Psoas muscle (tissue), 8 donors: ENCODE data around the gene PTPN2. TPM values are rescaled to one million over a fixed set of nuclear protein-coding genes. Genes with fewer than 3 reads are reported as not detected.

ENCODE experiments used
- ATAC-seq, 4 donors: fragments of 200-7000 bp; cut with Tn5 transposase; one replicate each; pipeline ENCODE4 v1.9.1; 2020; ENCODE audit warnings: moderate library complexity in 3 of 4, mild to moderate bottlenecking in 2 of 4
- DNase-seq, 2 donors: peaks; one replicate each; pipeline ENCODE4 v3.0.0-alpha.2; 2020
- H3K27ac ChIP-seq: fragments of 200-600 bp; one replicate; pipeline ENCODE4 v1.8.0; 2022
- H3K27me3 ChIP-seq, 3 donors: fragments of 200-600 bp in 1 of 3; one replicate each; pipeline versions ENCODE4 v1.6.1 to v1.8.0; 2013 to 2022; ENCODE audit warnings: low read length in 2 of 3, mild to moderate bottlenecking in 2 of 3, moderate library complexity in 1 of 3; ENCODE audit not compliant: insufficient read depth in 3 of 3
- H3K36me3 ChIP-seq, 2 donors: fragments of 200-600 bp in 1 of 2; one replicate each; pipeline versions ENCODE4 v1.6.1 to v1.8.0; 2013 to 2022; ENCODE audit warnings: low read depth in 1 of 2, mild to moderate bottlenecking in 1 of 2, moderate library complexity in 1 of 2; ENCODE audit not compliant: insufficient read depth in 1 of 2
- H3K4me1 ChIP-seq: fragments of 200-600 bp; one replicate; pipeline ENCODE4 v1.8.0; 2022
- H3K4me3 ChIP-seq: fragments of 200-600 bp; one replicate; pipeline ENCODE4 v1.8.0; 2022; ENCODE audit warnings: mild to moderate bottlenecking
- H3K9me3 ChIP-seq: fragments of 200-600 bp; one replicate; pipeline ENCODE4 v1.8.0; 2022
- CTCF ChIP-seq: fragments of 200-600 bp; IDR thresholded peaks from one replicate; pipeline ENCODE4 v1.8.0; 2022; ENCODE audit warnings: antibody characterized with exemption
- WGBS, 3 donors: extraction: QIAGEN DNeasy Blood & Tissue Kit; methylation state at CpG; one replicate each; pipeline versions ENCODE4 v1.1.6 to v1.1.7; 2013; 5-methylcytosine and 5-hydroxymethylcytosine counted together
- intact Hi-C, 2 donors: fragments of 100-400 bp; cut with DNase I; formaldehyde crosslinking; loops; one replicate each; pipeline versions ENCODE4 v1.11.0 to v1.14.2; 2022
- long read RNA-seq, 2 donors: library from polyadenylated mRNA; unstranded; transcript quantifications; one replicate each; pipeline ENCODE4 v2.0.0, GENCODE V29; 2021
- polyA plus RNA-seq, 3 donors: library from polyadenylated mRNA; stranded (reverse); fragments of 200-250 nt; gene quantifications; one replicate each; pipeline ENCODE4 v1.2.3, GENCODE V29; 2013
- total RNA-seq, 4 donors: library from RNA; stranded (reverse); fragmentation: NEBNext Ultra II Directional in 2 of 4; extraction: Animal tissue kit (Norgen Biotek cat#: 25700) in 2 of 4; gene quantifications; one replicate each; pipeline versions ENCODE4 v1.2.1 to v1.2.4, GENCODE V29; 2021 to 2023
- donor health status: healthy with polysubstance abuse.
- donor health status: DM: no; HTN: no; CAD: no; lungs with moderate emphysema.
- donor health status: Bipolar disorder and iron deficiency.
- donor health status: healthy.
- donor health status: DM: yes; HTN: yes; CAD: no.
- donor health status: DM: no; HTN: no; CAD: no.
- donor health status: DM: no; HTN: no; CAD: no.
- donor health status: DM: yes; HTN: yes; CAD: no.

PTPN2 gene
- total RNA-seq = 10 to 100 TPM in 3 of 4 donors, 1 to 10 TPM in 1; 8.4 to 21.9 (median 14.5) TPM
- 10 to 100 TPM; 12.5 to 27.0 (median 13.7) TPM for polyA plus RNA-seq
- long read RNA-seq, donor 1, transcript PTPN2-202 (10 exons, 1,706 nt) = major isoform, 9 of 13 reads
- long read RNA-seq, donor 1, partial matches to known transcripts = 0 of 13 reads
- long read RNA-seq, donor 1, other reads (novel, unspliced or antisense) = 4 of 13 reads
- long read RNA-seq, donor 2, transcript PTPN2-202 (10 exons, 1,706 nt) = major isoform, 10 of 22 reads
- long read RNA-seq, donor 2, partial matches to known transcripts = 1 of 22 reads
- long read RNA-seq, donor 2, other reads (novel, unspliced or antisense) = 5 of 22 reads

- H3K9me3 ChIP-seq = no peaks in the 10 kb centered on the region
- peak within 1 kb of the TSS; percentile 99 for H3K27ac ChIP-seq
- peak within 1 kb of the TSS; percentile 76 for H3K4me3 ChIP-seq
- WGBS, 3 donors = 0 to 1% (median 1%) methylated on average over 39 to 97 of the region's 97 CpGs
- intact Hi-C loops = loop anchor here (2.0 to 5.0 kb wide), 2 partner anchors 63 kb away; partner anchors contain the start of gene SEH1L (in 1 of the 2)
- peak; percentile 95 to 97 for DNase-seq
- H3K27me3 ChIP-seq = no peaks in the 10 kb centered on the region
- no peaks in the 10 kb centered on the region for H3K36me3 ChIP-seq
- H3K4me1 ChIP-seq = peaks cover 30% of the 10 kb centered on the region
- TF ChIP-seq CTCF = no peak
- peak; percentile 96 to 97 (median 96) for ATAC-seq
Observed at GRCh38 chr18:12883684-12884405, at the start of gene PTPN2. Gene PTPN2, minus strand, starts transcription at chr18:12884237. Its CDS starts 96 bp downstream, at chr18:12884141.

GRCh38 chr18:12933327-12933726 lies 49.3 kb upstream of the PTPN2 start:
- Histone ChIP-seq H3K4me1 (no peaks in the 10 kb centered on the region), H3K4me3 (no peak overlapping the region), H3K27ac (no peak overlapping the region), H3K27me3 (no peaks in the 10 kb centered on the region), H3K9me3 (no peaks in the 10 kb centered on the region), H3K36me3 (no peaks in the 10 kb centered on the region)
- intact Hi-C loops = loop anchor here in 1 of 2 donors (5.0 kb wide), 1 partner anchor 191 kb away; no protein-coding TSS in a partner anchor
- no peak for ATAC-seq
- DNase-seq = no peak
- no peak for TF ChIP-seq CTCF

- Histone ChIP-seq H3K27ac (no peak overlapping the region), H3K4me3 (no peak overlapping the region), H3K36me3 (no peaks in the 10 kb centered on the region), H3K9me3 (no peaks in the 10 kb centered on the region), H3K27me3 (no peaks in the 10 kb centered on the region), H3K4me1 (no peaks in the 10 kb centered on the region)
- intact Hi-C loops = loop anchor here in 1 of 2 donors (5.0 kb wide), 1 partner anchor 189 kb away; no protein-coding TSS in a partner anchor
- no peak for DNase-seq
- 87 to 92% (median 89%) methylated on average over 3 of the region's 3 CpGs for WGBS, 3 donors
- no peak for TF ChIP-seq CTCF
- ATAC-seq = no peak
Observed at GRCh38 chr18:12930908-12931307, 46.9 kb upstream of the PTPN2 start.

GRCh38 chr18:12930376-12930775 lies 46.3 kb upstream of the PTPN2 start:
- no peak overlapping the region for H3K4me3 ChIP-seq
- intact Hi-C loops = loop anchor here in 1 of 2 donors (5.0 kb wide), 1 partner anchor 188 kb away; no protein-coding TSS in a partner anchor
- no peaks in the 10 kb centered on the region for H3K36me3 ChIP-seq
- H3K4me1 ChIP-seq = no peaks in the 10 kb centered on the region
- DNase-seq (no peak), ATAC-seq (no peak)
- no peak overlapping the region for H3K27ac ChIP-seq
- TF ChIP-seq CTCF = no peak
- H3K9me3 ChIP-seq = no peaks in the 10 kb centered on the region
- no peaks in the 10 kb centered on the region for H3K27me3 ChIP-seq
- 76 to 84% (median 84%) methylated on average over 3 of the region's 3 CpGs for WGBS, 3 donors
